Astrocyte (in vitro differentiated cells and primary cell): ENCODE measurements around the gene KCNQ5. TPM values are rescaled to one million over a fixed set of nuclear protein-coding genes. Genes with fewer than 3 reads are reported as not detected.

ENCODE experiments used
- DNase-seq: peaks from one replicate; pipeline ENCODE4 v3.0.0-alpha.2; 2010; ENCODE audit warnings: low read depth
- FAIRE-seq: peaks from 2 replicates; lab custom pipeline; 2011; peaks lifted over from hg19 to GRCh38; lab: Jason Lieb, UNC
- H2AFZ ChIP-seq: 2 replicates; pipeline ENCODE4 v1.6.0; 2012; ENCODE audit warnings: low read depth, low read length, inconsistent platforms
- H3K27ac ChIP-seq: 2 replicates; pipeline ENCODE4 v1.5.1; 2011; ENCODE audit warnings: low read depth, low read length, inconsistent platforms
- H3K27me3 ChIP-seq: 2 replicates; pipeline ENCODE4 v1.6.0; 2011; ENCODE audit warnings: low read length, inconsistent platforms; ENCODE audit not compliant: insufficient read depth
- H3K36me3 ChIP-seq: 2 replicates; pipeline ENCODE4 v1.5.1; 2011; ENCODE audit warnings: low read length, inconsistent platforms; ENCODE audit not compliant: insufficient read depth
- H3K4me1 ChIP-seq: 2 replicates; pipeline ENCODE4 v1.5.1; 2011; ENCODE audit warnings: low read length, inconsistent platforms; ENCODE audit not compliant: insufficient read depth
- H3K4me2 ChIP-seq: 2 replicates; pipeline ENCODE4 v1.6.0; 2012; ENCODE audit warnings: low read length, inconsistent platforms
- H3K4me3 ChIP-seq: 2 replicates; pipeline ENCODE4 v1.5.1; 2011; ENCODE audit warnings: low read depth, mild to moderate bottlenecking, low read length, inconsistent platforms; ENCODE audit not compliant: insufficient read depth
- H3K79me2 ChIP-seq: 2 replicates; pipeline ENCODE4 v1.6.0; 2012; ENCODE audit warnings: mild to moderate bottlenecking, low read length, inconsistent platforms; ENCODE audit not compliant: insufficient read depth
- H3K9ac ChIP-seq: 2 replicates; pipeline ENCODE4 v1.6.0; 2012; ENCODE audit warnings: mild to moderate bottlenecking, low read length, inconsistent platforms
- H3K9me3 ChIP-seq: 2 replicates; pipeline ENCODE4 v1.5.1; 2012; ENCODE audit warnings: low read depth, mild to moderate bottlenecking, low read length, inconsistent platforms; ENCODE audit not compliant: insufficient read depth
- H4K20me1 ChIP-seq: 2 replicates; pipeline ENCODE4 v1.6.0; 2012; ENCODE audit warnings: low read length, inconsistent platforms; ENCODE audit not compliant: insufficient read depth
- H3K27ac Mint-ChIP-seq: one replicate; pipeline ENCODE4 v1.8.0; 2021; ENCODE audit warnings: mild to moderate bottlenecking, mixed read lengths; ENCODE audit not compliant: unreplicated experiment
- H3K27me3 Mint-ChIP-seq: one replicate; pipeline ENCODE4 v1.8.0; 2021; ENCODE audit warnings: low read depth, mixed read lengths; ENCODE audit not compliant: unreplicated experiment
- H3K36me3 Mint-ChIP-seq: one replicate; pipeline ENCODE4 v1.8.0; 2021; ENCODE audit warnings: low read depth, mixed read lengths; ENCODE audit not compliant: unreplicated experiment
- H3K4me1 Mint-ChIP-seq: one replicate; pipeline ENCODE4 v1.8.0; 2021; ENCODE audit warnings: low read depth, mixed read lengths; ENCODE audit not compliant: unreplicated experiment
- H3K4me3 Mint-ChIP-seq: one replicate; pipeline ENCODE4 v1.8.0; 2021; ENCODE audit warnings: mild to moderate bottlenecking, moderate library complexity, mixed read lengths; ENCODE audit not compliant: unreplicated experiment
- H3K9me3 Mint-ChIP-seq: one replicate; pipeline ENCODE4 v1.8.0; 2021; ENCODE audit warnings: mild to moderate bottlenecking, mixed read lengths; ENCODE audit not compliant: unreplicated experiment
- CTCF ChIP-seq: IDR thresholded peaks from 2 replicates; pipeline ENCODE4 v1.5.1; 2011; ENCODE audit warnings: low read depth, mild to moderate bottlenecking, inconsistent platforms, low read length, moderate library complexity; ENCODE audit not compliant: insufficient read depth
- EZH2 ChIP-seq: IDR thresholded peaks from 2 replicates; pipeline ENCODE4 v1.6.1; 2012; ENCODE audit warnings: mild to moderate bottlenecking, low read length, inconsistent platforms; ENCODE audit not compliant: insufficient read depth
- total RNA-seq: library from RNA; stranded (reverse); gene quantifications from 2 replicates; pipeline ENCODE4 v1.2.1, GENCODE V29; 2021

The KCNQ5 gene
- total RNA-seq, 1 donor from 2014 or later: 2.0 TPM

- no peaks in the 10 kb centered on the region for H3K36me3 Mint-ChIP-seq
- Histone ChIP-seq H3K79me2 (no peaks in the 10 kb centered on the region), H2AFZ (no peak overlapping the region), H3K4me2 (peak overlapping the region; percentile 43), H3K4me1 (peaks cover 14% of the 10 kb centered on the region), H4K20me1 (no peaks in the 10 kb centered on the region), H3K9ac (no peak overlapping the region), H3K27me3 (no peaks in the 10 kb centered on the region), H3K27ac (no peak overlapping the region), H3K9me3 (no peaks in the 10 kb centered on the region), H3K4me3 (no peak overlapping the region), H3K36me3 (no peaks in the 10 kb centered on the region)
- no peak for TF ChIP-seq CTCF
- no peak for TF ChIP-seq EZH2
- peaks cover 2% of the 10 kb centered on the region for H3K27me3 Mint-ChIP-seq
- no peak for FAIRE-seq
- DNase-seq: peak; percentile 84
- H3K27ac Mint-ChIP-seq: no peak overlapping the region
- H3K4me3 Mint-ChIP-seq: no peak overlapping the region
- H3K4me1 Mint-ChIP-seq: peaks cover 9% of the 10 kb centered on the region
- peaks cover 3% of the 10 kb centered on the region for H3K9me3 Mint-ChIP-seq
These were observed 441.0 kb downstream of the KCNQ5 start for GRCh38 chr6:73062837-73063236.

- Mint-ChIP-seq H3K36me3 (no peaks in the 10 kb centered on the region), H3K4me3 (no peak overlapping the region), H3K4me1 (peaks cover 9% of the 10 kb centered on the region), H3K27ac (no peak overlapping the region), H3K27me3 (peaks cover 2% of the 10 kb centered on the region), H3K9me3 (peaks cover 3% of the 10 kb centered on the region)
- no peak for DNase-seq
- no peak overlapping the region for H3K27ac ChIP-seq
- no peaks in the 10 kb centered on the region for H3K9me3 ChIP-seq
- no peaks in the 10 kb centered on the region for H3K36me3 ChIP-seq
- no peaks in the 10 kb centered on the region for H3K27me3 ChIP-seq
- no peak overlapping the region for H3K9ac ChIP-seq
- H3K4me1 ChIP-seq: peaks cover 14% of the 10 kb centered on the region
- no peak overlapping the region for H3K4me2 ChIP-seq
- TF ChIP-seq CTCF: no peak
- TF ChIP-seq EZH2: no peak
- FAIRE-seq: no peak
- no peaks in the 10 kb centered on the region for H3K79me2 ChIP-seq
- H2AFZ ChIP-seq: no peak overlapping the region
- no peak overlapping the region for H3K4me3 ChIP-seq
- H4K20me1 ChIP-seq: no peaks in the 10 kb centered on the region
These were observed 442.4 kb downstream of the KCNQ5 start for GRCh38 chr6:73064266-73064665.

- H3K4me1 Mint-ChIP-seq: peaks cover 2% of the 10 kb centered on the region
- Histone ChIP-seq H3K27ac (no peak overlapping the region), H3K4me2 (no peak overlapping the region), H3K36me3 (no peaks in the 10 kb centered on the region), H3K79me2 (no peaks in the 10 kb centered on the region), H3K9ac (no peak overlapping the region), H2AFZ (no peak overlapping the region), H3K4me3 (no peak overlapping the region), H3K9me3 (no peaks in the 10 kb centered on the region), H3K27me3 (no peaks in the 10 kb centered on the region), H3K4me1 (peaks cover 3% of the 10 kb centered on the region), H4K20me1 (no peaks in the 10 kb centered on the region)
- no peak overlapping the region for H3K27ac Mint-ChIP-seq
- H3K4me3 Mint-ChIP-seq: no peak overlapping the region
- H3K27me3 Mint-ChIP-seq: no peaks in the 10 kb centered on the region
- H3K36me3 Mint-ChIP-seq: no peaks in the 10 kb centered on the region
- no peak for DNase-seq
- no peak for FAIRE-seq
- TF ChIP-seq CTCF (no peak), EZH2 (no peak)
- H3K9me3 Mint-ChIP-seq: no peaks in the 10 kb centered on the region
These were observed 451.4 kb downstream of the KCNQ5 start for GRCh38 chr6:73073238-73073637.
